A549 (cell line): ENCODE measurements around the gene DBR1.

Source experiments
- CHD2 ChIP-seq: fragments of 150-350 bp; IDR thresholded peaks from 2 replicates; pipeline ENCODE4 v1.6.1; 2014; ENCODE audit warnings: low read length; ENCODE audit not compliant: partially characterized antibody
- CTCF ChIP-seq: fragments of >200 bp; sonication (Bioruptor Twin); formaldehyde crosslinking; IDR thresholded peaks from 3 replicates; pipeline ENCODE4 v1.5.1; 2016
- E2F6 ChIP-seq: IDR thresholded peaks from 2 replicates; pipeline ENCODE4 v1.6.1; 2012; ENCODE audit warnings: low read depth, borderline replicate concordance
- EP300 ChIP-seq, 2 experiments: fragments of >200 bp; sonication (Bioruptor Twin); formaldehyde crosslinking; IDR thresholded peaks; 2 replicates in 1 of 2; 3 replicates in 1 of 2; pipeline ENCODE4 v1.6.1; 2016 to 2017
- ESRRA ChIP-seq: fragments of 150-350 bp; IDR thresholded peaks from 2 replicates; pipeline ENCODE4 v1.6.1; 2014; ENCODE audit warnings: mild to moderate bottlenecking, low read length, borderline replicate concordance
- JUN ChIP-seq, 2 experiments: fragments of >200 bp; sonication (Bioruptor Twin); formaldehyde crosslinking; IDR thresholded peaks; 2 replicates in 1 of 2; 3 replicates in 1 of 2; pipeline ENCODE4 v1.6.1; 2016 to 2017
- JUNB ChIP-seq: fragments of >200 bp; sonication (Bioruptor Twin); formaldehyde crosslinking; IDR thresholded peaks from 2 replicates; pipeline ENCODE4 v1.6.1; 2016
- MAX ChIP-seq: IDR thresholded peaks from 2 replicates; pipeline ENCODE4 v1.6.1; 2012
- POLR2A ChIP-seq: IDR thresholded peaks from 2 replicates; pipeline ENCODE4 v1.6.1; 2012; ENCODE audit warnings: mild to moderate bottlenecking, low read length
- SREBF2 ChIP-seq: fragments of 450-650 bp; IDR thresholded peaks from 2 replicates; pipeline ENCODE4 v1.6.1; 2014; ENCODE audit warnings: mild to moderate bottlenecking, moderate library complexity
- USF2 ChIP-seq: fragments of 450-650 bp; IDR thresholded peaks from 2 replicates; pipeline ENCODE4 v1.6.1; 2014; ENCODE audit warnings: antibody characterized with exemption
- ZSCAN20 ChIP-seq: fragments of 250-450 bp; sonication (Bioruptor Pico); IDR thresholded peaks from 2 replicates; pipeline ENCODE4 v1.8.0; 2022; ENCODE audit warnings: mild to moderate bottlenecking, moderate library complexity

- TF ChIP-seq CTCF, result no peak
- no peak for TF ChIP-seq CHD2
- TF ChIP-seq JUN (IDR thresholded peaks at IDR 0.05), result no peak
- TF ChIP-seq POLR2A, result no peak
- no peak for TF ChIP-seq E2F6
- TF ChIP-seq ESRRA, result no peak
- TF ChIP-seq SREBF2, result no peak
- no peak for TF ChIP-seq JUNB
- no peak for TF ChIP-seq ZSCAN20 (CRISPR knock-in tag)
- no peak for TF ChIP-seq MAX
- TF ChIP-seq EP300 (IDR thresholded peaks at IDR 0.05), result no peak
- TF ChIP-seq USF2, result no peak
Observed at GRCh38 chr3:138206196-138206595, 31.5 kb upstream of the DBR1 start.
